Heart right ventricle (tissue), 16 donors: ENCODE results near the gene ANO9. TPM values are rescaled to one million over a fixed set of nuclear protein-coding genes. Genes with fewer than 3 reads are reported as not detected.

Source experiments
- ATAC-seq, 8 donors: fragments of 200-7000 bp; cut with Tn5 transposase; one replicate each; pipeline ENCODE4 v1.9.1; 2020; ENCODE audit warnings: mild to moderate bottlenecking in 8 of 8, moderate library complexity in 8 of 8, moderate number of reproducible peaks in 1 of 8
- DNase-seq, 2 donors: peaks; one replicate each; pipeline ENCODE4 v3.0.0-alpha.2; 2020
- H3K27ac ChIP-seq, 10 donors: fragments of 200-600 bp; sonication (generic) in 2 of 10; one replicate each; pipeline versions ENCODE4 v1.5.0 to v1.8.0; 2020 to 2022; ENCODE audit warnings: mild to moderate bottlenecking in 3 of 10
- H3K27me3 ChIP-seq, 7 donors: fragments of 200-600 bp; one replicate each; pipeline ENCODE4 v1.8.0; 2021 to 2022; ENCODE audit warnings: mild to moderate bottlenecking in 2 of 7
- H3K36me3 ChIP-seq, 9 donors: fragments of 200-600 bp; sonication (generic) in 1 of 9; one replicate each; pipeline versions ENCODE4 v1.5.0 to v1.8.0; 2020 to 2022; ENCODE audit warnings: mild to moderate bottlenecking in 2 of 9
- H3K4me1 ChIP-seq, 9 donors: fragments of 200-600 bp; sonication (generic) in 1 of 9; one replicate each; pipeline versions ENCODE4 v1.5.0 to v1.8.0; 2020 to 2022; ENCODE audit warnings: mild to moderate bottlenecking in 4 of 9
- H3K4me3 ChIP-seq, 10 donors: fragments of 200-600 bp; sonication (generic) in 2 of 10; one replicate each; pipeline versions ENCODE4 v1.5.0 to v1.8.0; 2020 to 2022; ENCODE audit warnings: mild to moderate bottlenecking in 7 of 10, moderate library complexity in 2 of 10
- H3K9me3 ChIP-seq, 11 donors: fragments of 200-600 bp in 10 of 11; sonication (generic) in 2 of 11; one replicate each; pipeline versions ENCODE4 v1.5.0 to v1.8.0; 2013 to 2022; ENCODE audit warnings: mild to moderate bottlenecking in 2 of 11, control low read depth in 1 of 11, moderate library complexity in 1 of 11
- WGBS, 2 donors: extraction: QIAGEN DNeasy Blood & Tissue Kit; methylation state at CpG; one replicate each; pipeline ENCODE4 v1.1.7; 2013; ENCODE audit warnings: inconsistent platforms in 1 of 2; 5-methylcytosine and 5-hydroxymethylcytosine counted together
- intact Hi-C, 10 donors: fragments of 100-400 bp; cut with DNase I; formaldehyde crosslinking; loops; one replicate each; pipeline versions ENCODE4 v1.11.1 to v1.14.2; 2022
- polyA plus RNA-seq, 2 donors: library from polyadenylated mRNA; stranded (reverse); fragments of 200-250 nt; gene quantifications; one replicate each; pipeline ENCODE4 v1.2.3, GENCODE V29; 2013
- total RNA-seq, 10 donors: library from RNA; stranded (reverse); fragmentation: NEBNext Ultra II Directional in 3 of 10; extraction: Animal tissue kit (Norgen Biotek cat#: 25700) in 3 of 10; gene quantifications; one replicate each; pipeline versions ENCODE4 v1.2.1 to v1.2.4, GENCODE V29; 2021 to 2023
- TF ChIP-seq, protein P1 (sequence below), 9 donors: fragments of 200-600 bp; sonication (generic) in 2 of 9; IDR thresholded peaks; one replicate each; pipeline versions ENCODE4 v1.5.0 to v1.8.0; 2021 to 2022; ENCODE audit warnings: antibody characterized with exemption in 9 of 9, mild to moderate bottlenecking in 5 of 9, moderate library complexity in 1 of 9
- donor health status: Arrhythmogenic right ventricular cardiomyopathy.
- donor health status: ischemic (EF 13 %, LVEDD 7.1; RV severe dilation, severe dysfunction).
- donor health status: healthy with polysubstance abuse.
- donor health status: DM: no; HTN: yes; CAD: no.
- donor health status: DM: no; HTN: no; CAD: no.
- donor health status: ischemic (EF 25% LVEDD 6.9; RV normal size, moderate dysfunction).
- donor health status: ischemic (EF 25% LVEDD 5.7; RV mildly dilated, moderate dysfunction).
- donor health status: healthy.
- donor health status: DM: yes; HTN: yes; CAD: no.
- donor health status: Ischemic cardiomyopathy.
- donor health status: ischemic (EF 35%, LVEDD 5.7; RV mildly dilated, moderate dysfunction).
- donor health status: nonischemic (EF 11% LVEDD 7.7; RV severe dilation, severe dysfunction).
- donor health status: DM: yes; HTN: yes; CAD: no.
- donor health status: PGD.
- donor health status: ischemic (EF 29% LVEDD 5.4; RV normal size, mild dysfunction).
- donor health status: nonischemic (EF 23%, LVEDD 6.1; RV moderate dilation, normal function).

ANO9 gene
- total and polyA plus RNA-seq, 12 donors = 0.05 to 2.3 (median 0.19) TPM; not detected in 4

DNA sequence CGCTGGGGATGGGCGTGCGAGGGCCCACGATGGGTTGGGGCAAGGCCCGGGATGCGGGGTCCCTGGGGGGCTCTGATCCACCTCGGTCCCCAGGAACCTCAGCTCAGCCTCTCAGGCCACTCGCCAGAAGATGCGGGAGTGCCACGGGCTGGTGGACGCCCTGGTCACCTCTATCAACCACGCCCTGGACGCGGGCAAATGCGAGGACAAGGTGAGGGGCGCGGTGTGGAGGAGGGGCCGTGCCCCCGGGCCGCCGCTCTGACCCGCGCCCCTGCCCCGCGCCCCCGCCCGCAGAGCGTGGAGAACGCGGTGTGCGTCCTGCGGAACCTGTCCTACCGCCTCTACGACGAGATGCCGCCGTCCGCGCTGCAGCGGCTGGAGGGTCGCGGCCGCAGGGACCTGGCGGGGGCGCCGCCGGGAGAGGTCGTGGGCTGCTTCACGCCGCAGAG lies 41.5 kb downstream of the ANO9 start:
- Histone ChIP-seq H3K9me3 (peaks cover 0 to 5% (median 0%) of the 10 kb centered on the region in 11 donors), H3K36me3 (no peaks in the 10 kb centered on the region), H3K4me3 (no peak overlapping the region), H3K27me3 (peaks cover 0 to 22% (median 5%) of the 10 kb centered on the region in 7 donors), H3K4me1 (peaks cover 0 to 14% (median 6%) of the 10 kb centered on the region in 9 donors), H3K27ac (no peak overlapping the region)
- ATAC-seq (no peak), DNase-seq (peak in 1 of 2 donors; percentile 10)
- WGBS, 2 donors = 9 to 82% methylated on average over 30 to 50 of the region's 50 CpGs
- intact Hi-C loops = loop anchor here in 1 of 10 donors (10.0 kb wide), 1 partner anchor 115 kb away; no protein-coding TSS in a partner anchor
- TF ChIP-seq, protein P1, sequence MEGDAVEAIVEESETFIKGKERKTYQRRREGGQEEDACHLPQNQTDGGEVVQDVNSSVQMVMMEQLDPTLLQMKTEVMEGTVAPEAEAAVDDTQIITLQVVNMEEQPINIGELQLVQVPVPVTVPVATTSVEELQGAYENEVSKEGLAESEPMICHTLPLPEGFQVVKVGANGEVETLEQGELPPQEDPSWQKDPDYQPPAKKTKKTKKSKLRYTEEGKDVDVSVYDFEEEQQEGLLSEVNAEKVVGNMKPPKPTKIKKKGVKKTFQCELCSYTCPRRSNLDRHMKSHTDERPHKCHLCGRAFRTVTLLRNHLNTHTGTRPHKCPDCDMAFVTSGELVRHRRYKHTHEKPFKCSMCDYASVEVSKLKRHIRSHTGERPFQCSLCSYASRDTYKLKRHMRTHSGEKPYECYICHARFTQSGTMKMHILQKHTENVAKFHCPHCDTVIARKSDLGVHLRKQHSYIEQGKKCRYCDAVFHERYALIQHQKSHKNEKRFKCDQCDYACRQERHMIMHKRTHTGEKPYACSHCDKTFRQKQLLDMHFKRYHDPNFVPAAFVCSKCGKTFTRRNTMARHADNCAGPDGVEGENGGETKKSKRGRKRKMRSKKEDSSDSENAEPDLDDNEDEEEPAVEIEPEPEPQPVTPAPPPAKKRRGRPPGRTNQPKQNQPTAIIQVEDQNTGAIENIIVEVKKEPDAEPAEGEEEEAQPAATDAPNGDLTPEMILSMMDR (IDR thresholded peaks at IDR 0.05) = no peak

DNA sequence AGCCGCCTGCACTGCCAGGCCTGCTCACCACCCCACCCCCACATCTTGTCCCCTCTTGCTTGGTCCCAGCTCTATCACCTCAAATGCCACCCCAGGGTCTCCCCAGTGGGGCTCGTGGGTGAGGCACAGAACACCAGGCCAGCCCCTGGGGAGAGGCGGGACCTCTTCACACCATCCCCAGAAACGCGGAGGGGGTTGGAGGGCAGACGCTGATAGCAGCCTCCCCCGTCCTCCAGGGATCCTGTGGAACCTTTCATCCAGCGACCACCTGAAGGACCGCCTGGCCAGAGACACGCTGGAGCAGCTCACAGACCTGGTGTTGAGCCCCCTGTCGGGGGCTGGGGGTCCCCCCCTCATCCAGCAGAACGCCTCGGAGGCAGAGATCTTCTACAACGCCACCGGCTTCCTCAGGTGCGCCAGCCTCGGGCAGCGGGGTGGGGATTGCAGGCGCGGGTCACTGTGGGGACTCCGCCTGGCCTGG lies 42.0 kb downstream of the ANO9 start:
- ATAC-seq (no peak), DNase-seq (peak in 1 of 2 donors; percentile 9)
- Histone ChIP-seq H3K4me1 (peaks cover 0 to 13% (median 7%) of the 10 kb centered on the region in 9 donors), H3K36me3 (no peaks in the 10 kb centered on the region), H3K27me3 (peaks cover 0 to 27% (median 5%) of the 10 kb centered on the region in 7 donors), H3K27ac (no peak overlapping the region), H3K9me3 (peaks cover 0 to 5% (median 0%) of the 10 kb centered on the region in 11 donors), H3K4me3 (no peak overlapping the region)
- TF ChIP-seq, protein P1 (IDR thresholded peaks at IDR 0.05) = no peak
- 20 to 82% methylated on average over 21 of the region's 21 CpGs for WGBS, 2 donors
- intact Hi-C loops = loop anchor here in 2 of 10 donors (10.0 kb wide), 1 partner anchor 115 kb away; no protein-coding TSS in a partner anchor

DNA sequence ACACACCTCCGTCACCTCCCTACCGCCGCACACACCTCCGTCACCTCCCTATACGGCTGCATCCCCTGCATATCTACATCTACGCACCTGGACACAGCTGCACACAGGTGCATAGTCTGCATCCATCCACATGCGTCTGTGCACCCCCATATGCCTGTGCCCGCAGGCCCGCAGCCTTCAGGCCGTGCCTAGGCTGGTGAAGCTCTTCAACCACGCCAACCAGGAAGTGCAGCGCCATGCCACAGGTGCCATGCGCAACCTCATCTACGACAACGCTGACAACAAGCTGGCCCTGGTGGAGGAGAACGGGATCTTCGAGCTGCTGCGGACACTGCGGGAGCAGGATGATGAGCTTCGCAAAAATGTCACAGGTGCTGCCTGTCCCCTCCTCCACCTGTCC lies 43.0 kb downstream of the ANO9 start:
- peaks cover 0 to 35% (median 5%) of the 10 kb centered on the region in 7 donors for H3K27me3 ChIP-seq
- no peak overlapping the region for H3K27ac ChIP-seq
- DNase-seq (no peak), ATAC-seq (no peak)
- peaks cover 0 to 5% (median 0%) of the 10 kb centered on the region in 11 donors for H3K9me3 ChIP-seq
- WGBS, 2 donors = 84 to 95% methylated on average over 20 of the region's 20 CpGs
- TF ChIP-seq, protein P1 (IDR thresholded peaks at IDR 0.05) = no peak
- intact Hi-C loops = loop anchor here in 1 of 10 donors (10.0 kb wide), 1 partner anchor 116 kb away; no protein-coding TSS in a partner anchor
- H3K4me3 ChIP-seq = no peak overlapping the region
- H3K36me3 ChIP-seq = no peaks in the 10 kb centered on the region
- peaks cover 0 to 15% (median 7%) of the 10 kb centered on the region in 9 donors for H3K4me1 ChIP-seq

DNA sequence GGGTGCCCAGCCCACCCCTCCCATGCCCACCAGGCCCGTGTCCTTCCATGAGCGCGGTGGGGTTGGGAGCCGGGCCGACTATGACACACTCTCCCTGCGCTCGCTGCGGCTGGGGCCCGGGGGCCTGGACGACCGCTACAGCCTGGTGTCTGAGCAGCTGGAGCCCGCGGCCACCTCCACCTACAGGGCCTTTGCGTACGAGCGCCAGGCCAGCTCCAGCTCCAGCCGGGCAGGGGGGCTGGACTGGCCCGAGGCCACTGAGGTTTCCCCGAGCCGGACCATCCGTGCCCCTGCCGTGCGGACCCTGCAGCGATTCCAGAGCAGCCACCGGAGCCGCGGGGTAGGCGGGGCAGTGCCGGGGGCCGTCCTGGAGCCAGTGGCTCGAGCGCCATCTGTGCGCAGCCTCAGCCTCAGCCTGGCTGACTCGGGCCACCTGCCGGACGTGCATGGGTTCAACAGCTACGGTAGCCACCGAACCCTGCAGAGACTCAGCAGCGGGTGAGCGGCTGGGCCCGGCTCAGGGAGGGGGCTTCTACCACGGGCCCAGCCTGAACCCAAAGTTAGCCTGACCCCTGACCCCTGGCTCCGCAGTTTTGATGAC lies 44.8 kb downstream of the ANO9 start:
- peak; percentile 62 to 66 for DNase-seq
- Histone ChIP-seq H3K9me3 (peaks cover 0 to 5% (median 0%) of the 10 kb centered on the region in 11 donors), H3K36me3 (no peaks in the 10 kb centered on the region), H3K27ac (peak overlapping the region in 1 of 10 donors; percentile 28), H3K27me3 (peaks cover 0 to 53% (median 9%) of the 10 kb centered on the region in 7 donors), H3K4me3 (peak overlapping the region in 9 of 10 donors; percentile 29 to 53 (median 46)), H3K4me1 (peaks cover 0 to 17% (median 7%) of the 10 kb centered on the region in 9 donors)
- intact Hi-C loops = loop anchor here in 1 of 10 donors (10.0 kb wide), 1 partner anchor 118 kb away; no protein-coding TSS in a partner anchor
- ATAC-seq = peak; percentile 71 to 94 (median 89)
- TF ChIP-seq, protein P1 (IDR thresholded peaks at IDR 0.05) = peak in 8 of 9 donors; percentile 33 to 68 (median 52)
- 19 to 45% methylated on average over 43 of the region's 43 CpGs for WGBS, 2 donors
